Prostate gland (tissue), 2 donors: ENCODE data around the gene ZRANB3.

ENCODE experiments used
- POLR2A ChIP-seq: fragments of 450-650 bp; IDR thresholded peaks from one replicate; pipeline ENCODE4 v1.6.1; 2016; ENCODE audit warnings: antibody characterized with exemption, mild to moderate bottlenecking
- POLR2AphosphoS5 ChIP-seq: sonication (generic); formaldehyde crosslinking; IDR thresholded peaks from one replicate; pipeline ENCODE4 v1.6.1; 2017; ENCODE audit warnings: antibody characterized with exemption
- TF ChIP-seq, protein P1 (sequence below), 4 experiments: fragments of 200-600 bp in 2 of 4; fragments of 450-650 bp in 2 of 4; sonication (generic) in 2 of 4; IDR thresholded peaks; 1 replicate in 3 of 4; 2 replicates in 1 of 4; pipeline ENCODE4 v1.5.1; 2016 to 2019; ENCODE audit warnings: antibody characterized with exemption in 4 of 4, mild to moderate bottlenecking in 2 of 4, moderate library complexity in 2 of 4

DNA sequence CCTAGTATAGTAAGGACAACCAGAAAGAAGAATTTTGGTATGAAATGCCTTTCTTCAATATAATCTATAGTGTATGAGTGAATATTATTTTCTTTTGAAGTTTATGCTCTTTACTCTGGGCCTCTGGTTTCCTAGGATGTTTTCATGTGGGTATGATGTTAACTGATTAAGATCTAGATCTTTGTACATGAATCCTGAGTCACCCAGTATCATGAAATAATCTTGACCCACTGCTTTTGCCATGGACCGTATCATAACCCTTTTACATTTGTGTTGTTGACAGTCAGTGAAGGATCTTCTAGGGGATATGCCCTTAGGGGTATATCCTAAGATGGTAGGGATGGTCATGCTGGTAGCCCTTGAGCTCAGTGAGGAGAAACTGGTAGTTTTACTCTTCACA, 378.7 kb downstream of the ZRANB3 start:
- TF ChIP-seq, protein P1, sequence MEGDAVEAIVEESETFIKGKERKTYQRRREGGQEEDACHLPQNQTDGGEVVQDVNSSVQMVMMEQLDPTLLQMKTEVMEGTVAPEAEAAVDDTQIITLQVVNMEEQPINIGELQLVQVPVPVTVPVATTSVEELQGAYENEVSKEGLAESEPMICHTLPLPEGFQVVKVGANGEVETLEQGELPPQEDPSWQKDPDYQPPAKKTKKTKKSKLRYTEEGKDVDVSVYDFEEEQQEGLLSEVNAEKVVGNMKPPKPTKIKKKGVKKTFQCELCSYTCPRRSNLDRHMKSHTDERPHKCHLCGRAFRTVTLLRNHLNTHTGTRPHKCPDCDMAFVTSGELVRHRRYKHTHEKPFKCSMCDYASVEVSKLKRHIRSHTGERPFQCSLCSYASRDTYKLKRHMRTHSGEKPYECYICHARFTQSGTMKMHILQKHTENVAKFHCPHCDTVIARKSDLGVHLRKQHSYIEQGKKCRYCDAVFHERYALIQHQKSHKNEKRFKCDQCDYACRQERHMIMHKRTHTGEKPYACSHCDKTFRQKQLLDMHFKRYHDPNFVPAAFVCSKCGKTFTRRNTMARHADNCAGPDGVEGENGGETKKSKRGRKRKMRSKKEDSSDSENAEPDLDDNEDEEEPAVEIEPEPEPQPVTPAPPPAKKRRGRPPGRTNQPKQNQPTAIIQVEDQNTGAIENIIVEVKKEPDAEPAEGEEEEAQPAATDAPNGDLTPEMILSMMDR (IDR thresholded peaks at IDR 0.05) = no peak
- no peak for TF ChIP-seq POLR2A
- no peak for TF ChIP-seq POLR2AphosphoS5
